ENCODE results near the gene LRIG2. TPM values are rescaled to one million over a fixed set of nuclear protein-coding genes. Genes with fewer than 3 reads are reported as not detected.
A peak's percentile ranks its signal among the peaks of the same experiment; 100 is the strongest.

The LRIG2 gene
- total RNA-seq, 1 experiment from 2014 or later = 5.8 TPM

DNA sequence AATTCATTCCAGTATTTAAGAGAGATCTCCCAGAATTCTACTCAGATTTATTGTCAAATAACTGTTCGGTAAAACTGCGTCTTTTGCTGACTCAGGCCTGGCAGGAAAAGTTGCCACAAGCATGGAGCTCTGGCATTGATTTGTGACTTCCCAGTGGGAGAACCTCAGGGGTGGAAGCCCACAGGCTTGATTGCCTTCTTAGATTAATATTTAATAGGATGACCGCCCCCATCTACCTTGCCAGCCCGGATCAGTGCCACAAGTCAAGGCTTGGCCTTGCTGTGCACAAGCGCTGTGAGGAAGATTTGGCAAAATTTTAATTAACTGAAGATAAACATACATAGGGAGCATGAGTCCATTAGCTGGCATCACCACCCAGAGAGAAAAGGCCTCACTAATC lies 93.5 kb downstream of the LRIG2 start:
- DNase-seq (ENCODE audit: low read depth) = no peak

GRCh38 chr1:113168946-113169345 lies 95.9 kb downstream of the LRIG2 start:
- no peak for DNase-seq (ENCODE audit: low read depth)

DNA sequence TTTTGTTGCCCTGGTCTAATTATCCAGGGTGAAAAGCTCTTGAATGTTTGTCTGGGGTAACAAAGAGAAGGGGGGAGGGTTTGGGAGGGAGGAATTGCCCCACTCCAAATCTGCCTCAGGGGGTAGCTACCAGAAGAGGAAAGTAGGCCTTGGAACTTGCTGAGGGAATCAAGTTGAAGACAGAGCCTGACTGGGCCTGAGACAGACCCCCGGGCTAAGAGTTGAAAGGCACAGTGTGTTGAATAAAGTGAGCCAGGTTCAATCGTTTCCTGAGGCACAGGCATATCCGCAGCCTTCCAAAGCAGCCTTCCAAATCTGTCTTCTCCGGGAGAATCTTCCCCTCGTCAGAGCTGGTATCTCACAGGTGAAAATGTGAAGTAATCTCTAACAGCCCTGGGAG lies 96.6 kb downstream of the LRIG2 start:
- DNase-seq (ENCODE audit: low read depth) = no peak

DNA sequence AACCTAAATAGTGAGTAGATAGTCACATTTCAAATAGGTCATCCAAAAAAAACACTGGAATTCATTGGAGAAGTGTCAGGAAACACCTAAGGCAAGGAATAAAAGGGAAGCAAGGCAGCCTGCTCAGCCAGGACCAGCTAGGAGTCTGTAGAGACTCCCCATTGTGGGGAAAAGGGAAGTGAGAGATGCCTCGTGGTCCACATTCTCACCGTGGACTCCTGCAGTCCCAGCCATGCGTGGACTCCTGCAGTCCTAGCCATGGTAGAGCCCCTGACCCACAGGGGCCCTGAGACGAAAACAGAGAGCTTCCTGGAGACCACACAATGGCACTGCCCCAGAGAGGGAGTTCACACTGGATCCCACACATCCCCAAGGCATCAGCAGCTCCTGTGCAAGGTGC lies 97.5 kb downstream of the LRIG2 start:
- DNase-seq (ENCODE audit: low read depth) = no peak

DNA sequence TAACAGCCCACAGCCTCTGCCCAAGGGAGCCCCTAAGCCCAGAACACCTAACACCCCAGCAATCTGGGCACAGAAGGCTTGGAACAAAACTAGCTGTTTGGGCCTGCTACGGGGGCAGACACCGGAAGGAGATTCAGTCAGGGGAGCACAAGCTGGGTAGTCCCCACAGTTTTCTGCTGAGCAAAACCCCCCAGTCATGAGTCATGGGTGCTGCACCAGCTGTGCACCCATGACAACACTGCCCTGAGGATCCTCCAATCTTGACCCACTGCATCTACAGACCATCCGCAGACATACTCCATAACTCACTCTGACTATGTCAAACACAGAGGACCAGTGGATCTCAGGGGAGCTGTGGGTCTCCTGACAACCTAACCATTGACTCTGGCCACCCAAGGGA lies 105.1 kb downstream of the LRIG2 start:
- DNase-seq (ENCODE audit: low read depth) = peak; percentile 9

- DNase-seq (ENCODE audit: low read depth) = peak; percentile 23
Measured at GRCh38 chr1:113178522-113178921, 105.5 kb downstream of the LRIG2 start.

Other genes with a start within 250 kb of the LRIG2 start
- 113 and 130 TPM in 2 replicates for gene SLC16A1, start 117.0 kb upstream of the LRIG2 start, total RNA-seq (2014; rRNA removed; shearing (Covaris generic))

Data from HT1080 (cell line).